ENCODE data around the gene PSRC1.

DNA sequence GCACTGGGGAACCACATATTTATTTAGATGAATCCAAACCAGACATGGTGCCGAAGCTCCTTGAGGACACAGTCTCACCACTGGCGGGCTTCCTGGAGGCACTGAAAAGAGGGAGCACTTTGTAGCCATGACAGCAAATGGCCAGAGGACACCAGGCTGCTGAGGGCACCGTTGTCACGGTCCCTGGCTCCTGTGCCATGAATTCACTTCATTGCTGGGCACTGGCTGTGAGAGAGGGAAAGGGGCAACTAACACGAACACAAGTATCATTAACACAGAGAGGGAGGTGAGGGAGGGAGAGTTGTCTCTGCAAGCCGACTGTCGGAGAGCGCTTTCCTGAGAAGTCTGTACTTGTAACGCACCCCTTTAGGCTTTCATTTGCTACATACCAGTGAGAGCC lies 9.4 kb upstream of the PSRC1 start:
- TF ChIP-seq, protein P1, sequence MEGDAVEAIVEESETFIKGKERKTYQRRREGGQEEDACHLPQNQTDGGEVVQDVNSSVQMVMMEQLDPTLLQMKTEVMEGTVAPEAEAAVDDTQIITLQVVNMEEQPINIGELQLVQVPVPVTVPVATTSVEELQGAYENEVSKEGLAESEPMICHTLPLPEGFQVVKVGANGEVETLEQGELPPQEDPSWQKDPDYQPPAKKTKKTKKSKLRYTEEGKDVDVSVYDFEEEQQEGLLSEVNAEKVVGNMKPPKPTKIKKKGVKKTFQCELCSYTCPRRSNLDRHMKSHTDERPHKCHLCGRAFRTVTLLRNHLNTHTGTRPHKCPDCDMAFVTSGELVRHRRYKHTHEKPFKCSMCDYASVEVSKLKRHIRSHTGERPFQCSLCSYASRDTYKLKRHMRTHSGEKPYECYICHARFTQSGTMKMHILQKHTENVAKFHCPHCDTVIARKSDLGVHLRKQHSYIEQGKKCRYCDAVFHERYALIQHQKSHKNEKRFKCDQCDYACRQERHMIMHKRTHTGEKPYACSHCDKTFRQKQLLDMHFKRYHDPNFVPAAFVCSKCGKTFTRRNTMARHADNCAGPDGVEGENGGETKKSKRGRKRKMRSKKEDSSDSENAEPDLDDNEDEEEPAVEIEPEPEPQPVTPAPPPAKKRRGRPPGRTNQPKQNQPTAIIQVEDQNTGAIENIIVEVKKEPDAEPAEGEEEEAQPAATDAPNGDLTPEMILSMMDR (IDR thresholded peaks at IDR 0.05; ENCODE audit: low read depth, low read length), result no peak
- TF ChIP-seq EZH2phosphoT487 (IDR thresholded peaks at IDR 0.05; ENCODE audit: low read depth), result no peak
